Omental fat pad (tissue), 4 donors: ENCODE data around the gene GHRHR. TPM values are rescaled to one million over a fixed set of nuclear protein-coding genes. Genes with fewer than 3 reads are reported as not detected.
A peak's percentile ranks its signal among the peaks of the same experiment; 100 is the strongest.

Source experiments
- ATAC-seq: fragments of 150-250 bp; one replicate; pipeline ENCODE4 v1.9.1; 2016; ENCODE audit warnings: mild to moderate bottlenecking, moderate library complexity; ENCODE audit not compliant: low FRiP score
- DNase-seq: peaks from one replicate; pipeline ENCODE4 v3.0.0-alpha.2; 2019; ENCODE audit warnings: low spot score
- CTCF ChIP-seq, 3 donors: fragments of 450-650 bp; IDR thresholded peaks; one replicate each; pipeline ENCODE4 v1.5.1; 2016 to 2017; ENCODE audit warnings: antibody characterized with exemption in 3 of 3, mild to moderate bottlenecking in 3 of 3, moderate library complexity in 2 of 3
- total RNA-seq, 4 donors: library from RNA; depleted of rRNA; stranded (reverse); fragments of >200 nt; gene quantifications; one replicate each; pipeline ENCODE4 v1.1.0, GENCODE V29; 2016

The GHRHR gene
- total RNA-seq, 4 donors from 2014 or later, result not detected

- DNase-seq, result no peak
- ATAC-seq, result no peak
These were observed 8.2 kb downstream of the GHRHR start for GRCh38 chr7:30971840-30972563.

GRCh38 chr7:30973292-30973691 lies 9.5 kb downstream of the GHRHR start:
- ATAC-seq (no peak), DNase-seq (no peak)
- no peak for TF ChIP-seq CTCF (IDR thresholded peaks at IDR 0.05)

More at GRCh38 chr7:30971840-30972563, 8.2 kb downstream of the GHRHR start:
- no peak for TF ChIP-seq CTCF (IDR thresholded peaks at IDR 0.05)

- DNase-seq, result no peak
- ATAC-seq, result no peak
- TF ChIP-seq CTCF (IDR thresholded peaks at IDR 0.05), result no peak
These were observed 10.2 kb downstream of the GHRHR start for GRCh38 chr7:30973791-30974604.

GRCh38 chr7:30974605-30975255 lies 11.0 kb downstream of the GHRHR start:
- DNase-seq, result peak; percentile 24
- peak; percentile 80 for ATAC-seq

GRCh38 chr7:30975256-30975899 lies 11.6 kb downstream of the GHRHR start:
- ATAC-seq (no peak), DNase-seq (peak; percentile 8)

More at GRCh38 chr7:30974605-30975255, 11.0 kb downstream of the GHRHR start:
- TF ChIP-seq CTCF (IDR thresholded peaks at IDR 0.05), result no peak

More at GRCh38 chr7:30975256-30975899, 11.6 kb downstream of the GHRHR start:
- TF ChIP-seq CTCF (IDR thresholded peaks at IDR 0.05), result no peak
